GM21528 (cell line): ENCODE results near the gene C3orf38.
"Not testable (repeated sequence)": the region's sequence is repeated elsewhere in the genome, so short reads cannot be mapped to it uniquely, and the experiment has no call there.

Experiments
- ATAC-seq: cut with Tn5 transposase; IDR thresholded peaks from one replicate; pipeline ENCODE4 v1.9.1; 2021; ENCODE audit warnings: mild to moderate bottlenecking, moderate library complexity; ENCODE audit not compliant: unreplicated experiment, low FRiP score

The C3orf38 gene

GRCh38 chr3:88149509-88150362 is at the start of gene C3orf38:
TSS of gene C3orf38 (plus strand) at chr3:88149959. CDS start at chr3:88150053, 94 bp downstream.
- ATAC-seq: peak; percentile 84

- ATAC-seq: peak; percentile 82
These were observed 48.6 kb upstream of the C3orf38 start for GRCh38 chr3:88101142-88101541.

GRCh38 chr3:88105325-88105724 is 44.4 kb upstream of the C3orf38 start:
- ATAC-seq: no peak

- ATAC-seq: no peak
These were observed 37.5 kb upstream of the C3orf38 start for GRCh38 chr3:88112289-88112688.

GRCh38 chr3:88113311-88114162 is 36.2 kb upstream of the C3orf38 start:
- ATAC-seq: peak; percentile 93

GRCh38 chr3:88114878-88115549 is 34.7 kb upstream of the C3orf38 start:
- ATAC-seq: no peak

GRCh38 chr3:88117683-88118082 is 32.1 kb upstream of the C3orf38 start:
- ATAC-seq: no peak

GRCh38 chr3:88118603-88119002 is 31.2 kb upstream of the C3orf38 start:
- not testable (repeated sequence) for ATAC-seq

- ATAC-seq: no peak
These were observed 26.2 kb upstream of the C3orf38 start for GRCh38 chr3:88123526-88123925.

- ATAC-seq: no peak
These were observed 18.1 kb upstream of the C3orf38 start for GRCh38 chr3:88131695-88132094.

- no peak for ATAC-seq
These were observed 16.9 kb upstream of the C3orf38 start for GRCh38 chr3:88132894-88133293.

GRCh38 chr3:88133711-88134263 is 16.0 kb upstream of the C3orf38 start:
- no peak for ATAC-seq

- no peak for ATAC-seq
These were observed 11.9 kb upstream of the C3orf38 start for GRCh38 chr3:88137836-88138235.

- no peak for ATAC-seq
These were observed 8.2 kb upstream of the C3orf38 start for GRCh38 chr3:88141458-88142083.

GRCh38 chr3:88142094-88142624 is 7.6 kb upstream of the C3orf38 start:
- no peak for ATAC-seq

GRCh38 chr3:88147261-88147660 is 2.5 kb upstream of the C3orf38 start:
- ATAC-seq: no peak

GRCh38 chr3:88148651-88149050 is 1.1 kb upstream of the C3orf38 start:
- no peak for ATAC-seq

GRCh38 chr3:88149101-88149508 is 654 bp upstream of the C3orf38 start:
- ATAC-seq: peak; percentile 19

- peak; percentile 39 for ATAC-seq
These were observed 612 bp downstream of the C3orf38 start for GRCh38 chr3:88150371-88150770.

- no peak for ATAC-seq
These were observed 1.0 kb downstream of the C3orf38 start for GRCh38 chr3:88150806-88151205.
